ENCODE results near the gene GRWD1.

The GRWD1 gene

DNA sequence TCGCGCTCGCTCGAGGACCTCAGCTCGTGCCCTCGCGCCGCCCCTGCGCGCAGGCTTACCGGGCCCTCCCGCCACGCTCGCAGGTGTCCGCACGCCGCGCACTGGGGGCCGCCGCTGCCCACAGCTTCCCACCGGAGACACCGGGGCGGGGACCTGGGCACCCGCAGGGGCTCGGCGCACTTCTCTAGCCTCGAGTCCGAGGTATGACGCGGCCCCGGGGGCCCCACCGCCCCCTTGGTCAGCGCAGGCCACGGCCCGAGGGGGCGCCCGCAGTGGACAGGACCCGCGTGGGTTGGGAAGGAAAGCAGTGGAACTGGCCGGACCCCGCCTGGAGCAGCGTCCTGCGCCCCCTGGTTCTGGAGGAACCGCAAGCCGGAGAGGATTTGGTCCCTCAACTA, 2.1 kb upstream of the GRWD1 start:
- Mint-ChIP-seq H3K9me3 (no peaks in the 10 kb centered on the region), H3K36me3 (peaks cover 18% of the 10 kb centered on the region), H3K27ac (no peak overlapping the region), H3K4me3 (no peak overlapping the region), H3K27me3 (peaks cover 49% of the 10 kb centered on the region), H3K4me1 (peaks cover 39% of the 10 kb centered on the region)
- CTCF ChIA-PET = no interaction called here
- DNase-seq = no peak

DNA sequence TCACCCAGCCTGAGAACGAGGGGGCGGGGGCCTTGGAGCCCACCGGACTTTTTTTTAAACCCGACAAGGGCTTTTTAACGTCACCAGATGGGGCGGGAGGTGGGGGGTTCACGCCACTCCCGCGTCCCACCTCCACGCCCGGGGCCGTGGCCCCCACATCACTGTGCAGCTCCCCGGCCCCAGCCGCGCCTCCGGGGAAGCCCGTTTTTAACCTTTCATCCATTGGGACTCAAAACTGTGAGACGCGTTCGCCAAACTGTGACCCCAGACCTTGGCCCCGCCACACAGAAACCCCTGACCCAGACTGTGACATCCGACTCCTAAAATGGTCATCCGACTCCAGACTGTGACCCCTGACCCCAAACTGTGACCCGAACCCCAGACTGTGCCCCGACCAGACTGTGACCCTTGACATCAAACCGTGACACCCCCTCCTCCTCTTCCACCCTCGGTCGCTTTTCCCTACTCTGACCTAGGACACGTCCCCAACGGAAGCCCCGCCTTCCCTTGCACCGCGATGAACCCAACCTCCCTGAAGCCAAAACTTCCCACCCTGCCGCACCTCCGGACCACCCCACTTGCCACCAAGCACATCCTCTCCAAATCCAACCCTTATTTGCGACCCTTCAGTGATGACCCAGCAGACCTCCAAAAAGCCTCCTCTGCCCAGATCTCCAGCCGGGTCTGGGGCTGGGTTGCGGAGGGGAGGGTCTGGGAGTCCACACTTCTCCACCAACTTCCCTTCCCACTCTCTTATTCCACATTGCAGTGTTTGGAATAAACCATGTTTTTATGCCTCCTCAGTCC, 1.5 kb upstream of the GRWD1 start:
- Mint-ChIP-seq H3K27ac (peak overlapping the region; percentile 55), H3K4me1 (peaks cover 39% of the 10 kb centered on the region), H3K36me3 (peaks cover 23% of the 10 kb centered on the region), H3K4me3 (peak overlapping the region; percentile 77), H3K9me3 (no peaks in the 10 kb centered on the region), H3K27me3 (peaks cover 49% of the 10 kb centered on the region)
- DNase-seq = peak; percentile 33
- CTCF ChIA-PET = no interaction called here

DNA sequence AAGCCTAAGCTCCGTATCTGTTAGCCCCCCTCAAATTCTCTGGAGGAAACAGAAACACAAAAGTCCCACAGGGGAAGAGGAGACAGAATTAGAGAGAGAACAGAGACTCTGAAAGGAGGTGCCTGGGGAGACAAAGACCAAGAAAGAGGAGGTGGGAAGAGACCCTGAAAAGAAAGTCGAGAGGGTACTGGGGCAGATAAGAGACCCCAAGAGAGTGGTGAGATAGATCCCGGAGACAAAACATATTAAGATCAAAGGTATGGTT, 915 bp upstream of the GRWD1 start:
- CTCF ChIA-PET = no interaction called here
- peak overlapping the region; percentile 55 for H3K27ac Mint-ChIP-seq
- no peak for DNase-seq
- H3K4me1 Mint-ChIP-seq = peaks cover 39% of the 10 kb centered on the region
- no peaks in the 10 kb centered on the region for H3K9me3 Mint-ChIP-seq
- H3K36me3 Mint-ChIP-seq = peaks cover 24% of the 10 kb centered on the region
- H3K27me3 Mint-ChIP-seq = peaks cover 45% of the 10 kb centered on the region
- H3K4me3 Mint-ChIP-seq = peak overlapping the region; percentile 77

DNA sequence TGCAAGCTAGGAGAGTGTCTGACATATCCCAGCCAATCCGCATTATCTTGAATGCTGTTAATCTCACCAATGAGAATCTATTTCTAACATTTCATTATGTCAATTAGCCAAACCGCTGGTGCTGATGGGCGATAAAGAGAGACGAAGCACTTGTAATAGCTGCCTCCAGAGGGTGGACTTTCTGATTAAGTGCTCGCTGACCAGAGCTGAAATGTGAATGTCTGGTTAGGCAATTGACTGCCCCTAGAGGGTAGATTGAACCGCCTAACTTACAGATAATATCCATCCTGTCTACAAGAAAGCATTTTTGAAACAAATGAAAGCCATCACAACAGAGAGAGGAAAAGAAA, 552 bp upstream of the GRWD1 start:
- peaks cover 24% of the 10 kb centered on the region for H3K36me3 Mint-ChIP-seq
- H3K4me1 Mint-ChIP-seq = peaks cover 39% of the 10 kb centered on the region
- peaks cover 44% of the 10 kb centered on the region for H3K27me3 Mint-ChIP-seq
- no peak for DNase-seq
- H3K4me3 Mint-ChIP-seq = peak overlapping the region; percentile 77
- H3K9me3 Mint-ChIP-seq = no peaks in the 10 kb centered on the region
- CTCF ChIA-PET = no interaction called here
- H3K27ac Mint-ChIP-seq = peak overlapping the region; percentile 92

DNA sequence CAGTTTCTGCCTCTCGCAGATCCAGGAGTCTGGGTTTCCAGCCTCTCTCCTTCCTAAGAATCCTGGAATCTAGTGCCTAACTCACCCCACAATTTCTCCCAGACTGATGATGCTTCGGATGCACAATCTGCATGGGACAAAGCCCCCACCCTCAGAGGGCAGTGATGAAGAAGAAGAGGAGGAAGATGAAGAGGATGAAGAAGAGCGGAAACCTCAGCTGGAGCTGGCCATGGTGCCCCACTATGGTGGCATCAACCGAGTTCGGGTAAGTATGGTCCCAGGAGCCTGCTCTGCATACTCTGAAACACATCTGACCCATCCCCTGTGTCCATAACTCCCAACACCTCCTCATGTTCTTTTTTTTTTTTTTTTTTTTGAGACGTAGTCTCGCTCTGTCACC, 796 bp downstream of the GRWD1 start:
- H3K4me3 Mint-ChIP-seq = peak overlapping the region; percentile 77
- peaks cover 30% of the 10 kb centered on the region for H3K27me3 Mint-ChIP-seq
- no peak for DNase-seq
- H3K27ac Mint-ChIP-seq = peak overlapping the region; percentile 92
- CTCF ChIA-PET = interaction anchor here (0.9 kb wide), 1 partner anchor 10 kb away, joined by 4 read pairs; no protein-coding TSS in a partner anchor
- no peaks in the 10 kb centered on the region for H3K9me3 Mint-ChIP-seq
- H3K4me1 Mint-ChIP-seq = peaks cover 35% of the 10 kb centered on the region
- peaks cover 28% of the 10 kb centered on the region for H3K36me3 Mint-ChIP-seq

DNA sequence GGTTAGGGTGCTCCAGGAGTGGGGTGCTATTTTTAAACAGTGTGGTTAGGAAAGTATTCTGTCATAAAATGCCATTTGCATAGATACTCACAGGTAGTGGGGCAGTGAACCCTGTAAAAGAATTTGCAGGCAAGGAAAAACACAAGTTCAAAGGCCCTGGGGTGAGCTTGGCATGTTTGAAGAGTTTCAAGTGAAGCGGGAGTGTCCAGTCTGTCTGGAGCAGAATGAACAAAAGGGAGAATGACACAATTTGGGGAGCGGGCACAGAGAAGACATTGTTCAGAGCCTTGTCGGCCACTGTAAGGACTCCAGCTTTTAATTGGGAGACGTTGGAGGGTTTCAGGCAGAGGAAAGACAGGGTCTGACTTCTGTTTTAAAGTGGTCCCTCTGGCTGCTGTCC, 2.8 kb downstream of the GRWD1 start:
- Mint-ChIP-seq H3K4me3 (no peak overlapping the region), H3K36me3 (peaks cover 30% of the 10 kb centered on the region), H3K27me3 (peaks cover 21% of the 10 kb centered on the region), H3K9me3 (no peaks in the 10 kb centered on the region), H3K27ac (no peak overlapping the region), H3K4me1 (peaks cover 33% of the 10 kb centered on the region)
- CTCF ChIA-PET = no interaction called here
- no peak for DNase-seq

DNA sequence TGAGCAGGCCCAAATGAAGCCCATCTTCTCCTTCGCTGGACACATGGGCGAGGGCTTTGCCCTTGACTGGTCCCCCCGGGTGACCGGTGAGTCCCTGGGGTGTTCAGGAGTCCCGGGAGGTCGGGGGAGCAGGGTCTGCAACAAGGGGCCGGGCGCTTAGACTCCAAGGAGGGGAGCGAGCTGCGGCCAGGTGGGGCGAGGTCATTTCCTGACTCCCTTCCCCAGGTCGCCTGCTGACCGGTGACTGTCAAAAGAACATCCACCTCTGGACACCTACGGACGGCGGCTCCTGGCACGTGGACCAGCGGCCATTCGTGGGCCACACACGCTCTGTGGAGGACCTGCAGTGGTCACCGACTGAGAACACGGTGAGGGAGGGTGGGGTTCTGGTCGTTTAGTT, 4.7 kb downstream of the GRWD1 start:
- no peaks in the 10 kb centered on the region for H3K9me3 Mint-ChIP-seq
- DNase-seq = no peak
- H3K4me1 Mint-ChIP-seq = peaks cover 23% of the 10 kb centered on the region
- CTCF ChIA-PET = no interaction called here
- H3K27me3 Mint-ChIP-seq = peaks cover 4% of the 10 kb centered on the region
- H3K36me3 Mint-ChIP-seq = peaks cover 36% of the 10 kb centered on the region
- H3K27ac Mint-ChIP-seq = no peak overlapping the region
- no peak overlapping the region for H3K4me3 Mint-ChIP-seq

DNA sequence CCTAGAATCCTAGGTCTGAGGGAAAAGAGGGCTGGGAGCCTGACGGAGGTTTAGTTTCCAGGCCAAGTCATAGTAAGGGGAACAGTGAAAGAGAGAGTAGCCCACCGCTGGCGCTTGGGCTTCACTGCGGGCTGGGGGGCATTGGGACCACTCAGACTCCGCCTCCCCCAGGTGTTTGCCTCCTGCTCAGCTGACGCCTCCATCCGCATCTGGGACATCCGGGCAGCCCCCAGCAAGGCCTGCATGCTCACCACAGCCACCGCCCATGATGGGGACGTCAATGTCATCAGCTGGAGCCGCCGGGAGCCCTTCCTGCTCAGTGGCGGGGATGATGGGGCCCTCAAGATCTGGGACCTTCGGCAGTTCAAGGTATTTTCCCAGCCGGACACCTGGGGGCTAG, 5.1 kb downstream of the GRWD1 start:
- H3K27me3 Mint-ChIP-seq = peaks cover under 1% of the 10 kb centered on the region
- H3K9me3 Mint-ChIP-seq = no peaks in the 10 kb centered on the region
- H3K4me3 Mint-ChIP-seq = no peak overlapping the region
- H3K27ac Mint-ChIP-seq = no peak overlapping the region
- no peak for DNase-seq
- CTCF ChIA-PET = no interaction called here
- H3K4me1 Mint-ChIP-seq = peaks cover 19% of the 10 kb centered on the region
- peaks cover 34% of the 10 kb centered on the region for H3K36me3 Mint-ChIP-seq

DNA sequence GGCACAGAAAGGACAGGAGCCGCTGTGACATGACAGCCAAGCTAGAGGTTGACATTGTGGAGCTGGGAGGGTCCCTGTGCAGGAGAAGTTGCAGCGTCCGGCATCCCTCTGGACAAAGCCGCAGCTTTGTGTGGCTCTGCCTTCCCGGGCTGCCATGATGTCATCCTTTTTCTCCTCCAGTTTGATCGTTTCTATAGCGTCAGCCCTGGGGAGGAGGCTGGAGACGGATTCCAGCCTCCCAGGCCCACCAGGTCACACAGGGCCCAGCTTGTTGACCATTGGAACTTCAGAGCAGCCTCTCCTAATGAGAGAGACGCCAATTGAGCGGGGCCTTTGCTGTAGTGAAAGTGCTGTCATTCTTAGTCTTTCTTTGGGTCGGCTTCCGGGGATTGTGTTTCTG, 5.8 kb downstream of the GRWD1 start:
- H3K27ac Mint-ChIP-seq = no peak overlapping the region

DNA sequence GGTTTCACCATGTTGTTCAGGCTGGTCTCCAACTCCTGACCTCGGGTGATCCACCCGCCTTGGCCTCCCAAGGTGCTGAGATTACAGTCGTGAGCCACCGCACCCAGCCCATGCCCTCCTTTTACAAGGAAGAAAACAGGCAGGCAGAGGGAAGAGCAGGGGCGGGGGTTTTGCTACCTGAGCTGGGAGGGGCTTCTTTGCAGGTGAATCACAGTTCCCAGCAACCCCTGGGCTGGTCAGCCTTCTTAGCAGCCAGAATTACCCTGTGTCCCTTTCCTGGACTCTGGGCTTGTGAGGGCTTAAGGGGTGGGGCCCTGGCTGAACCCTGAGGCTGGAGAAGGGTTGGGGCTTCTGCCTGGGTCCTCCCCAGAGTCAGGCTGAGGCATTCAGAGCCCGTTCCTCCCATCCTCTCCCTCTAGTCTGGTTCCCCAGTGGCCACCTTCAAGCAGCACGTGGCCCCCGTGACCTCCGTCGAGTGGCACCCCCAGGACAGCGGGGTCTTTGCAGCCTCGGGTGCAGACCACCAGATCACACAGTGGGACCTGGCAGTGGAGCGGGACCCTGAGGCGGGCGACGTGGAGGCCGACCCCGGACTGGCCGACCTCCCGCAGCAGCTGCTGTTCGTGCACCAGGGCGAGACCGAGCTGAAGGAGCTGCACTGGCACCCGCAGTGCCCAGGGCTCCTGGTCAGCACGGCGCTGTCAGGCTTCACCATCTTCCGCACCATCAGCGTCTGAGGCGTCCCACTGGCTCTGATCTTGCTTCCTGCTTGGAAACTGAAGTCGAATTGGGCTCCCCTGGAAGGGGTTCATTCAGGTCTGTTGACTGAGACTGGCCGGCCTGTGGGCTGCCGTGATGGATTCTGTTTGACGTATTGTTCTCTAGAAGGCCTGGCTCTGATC, 6.8 kb downstream of the GRWD1 start:
- H3K27ac Mint-ChIP-seq = no peak overlapping the region
- CTCF ChIA-PET = no interaction called here

More for the DNA sequence above, 5.8 kb downstream of the GRWD1 start:
- H3K4me1 Mint-ChIP-seq = peaks cover 13% of the 10 kb centered on the region
- peaks cover 33% of the 10 kb centered on the region for H3K36me3 Mint-ChIP-seq
- DNase-seq = no peak
- H3K4me3 Mint-ChIP-seq = no peak overlapping the region
- no peaks in the 10 kb centered on the region for H3K9me3 Mint-ChIP-seq
- H3K27me3 Mint-ChIP-seq = no peaks in the 10 kb centered on the region
- CTCF ChIA-PET = no interaction called here

DNA sequence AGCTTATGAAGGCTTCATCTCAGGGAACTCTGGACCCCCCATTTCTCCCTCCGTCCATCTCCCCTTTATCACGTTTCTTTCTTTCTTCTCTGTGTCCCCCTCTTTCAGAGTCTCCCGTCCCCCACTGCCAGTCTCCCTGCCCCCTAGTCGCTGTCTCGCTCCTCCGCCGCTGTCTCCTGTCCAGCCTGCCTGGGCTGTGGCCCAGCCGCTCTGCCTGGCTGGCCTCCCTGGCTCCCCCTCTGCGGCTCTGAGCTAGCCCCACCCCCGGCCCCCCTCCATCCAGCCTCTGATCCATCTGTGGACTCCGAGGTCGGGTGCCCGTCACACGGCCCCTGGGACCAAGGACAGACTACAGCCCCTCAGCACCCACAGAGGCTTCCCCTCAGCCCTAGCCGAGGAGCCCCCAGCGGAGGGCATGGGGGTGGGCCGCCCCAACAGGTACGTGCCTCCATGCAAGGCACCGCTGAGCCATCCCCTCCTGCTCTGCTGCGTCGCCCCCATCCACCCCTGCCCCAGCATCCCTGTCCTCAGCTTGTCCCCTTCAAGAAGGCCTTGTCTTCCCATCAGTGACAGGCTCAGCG, 8.5 kb downstream of the GRWD1 start:
- DNase-seq = no peak
- Mint-ChIP-seq H3K9me3 (no peaks in the 10 kb centered on the region), H3K4me1 (peaks cover 3% of the 10 kb centered on the region), H3K36me3 (peaks cover 23% of the 10 kb centered on the region), H3K4me3 (no peak overlapping the region), H3K27me3 (no peaks in the 10 kb centered on the region), H3K27ac (no peak overlapping the region)
- CTCF ChIA-PET = no interaction called here

More for the DNA sequence above, 6.8 kb downstream of the GRWD1 start:
- H3K27me3 Mint-ChIP-seq = no peaks in the 10 kb centered on the region
- H3K36me3 Mint-ChIP-seq = peaks cover 33% of the 10 kb centered on the region
- DNase-seq = no peak
- peaks cover 8% of the 10 kb centered on the region for H3K4me1 Mint-ChIP-seq
- no peaks in the 10 kb centered on the region for H3K9me3 Mint-ChIP-seq
- H3K4me3 Mint-ChIP-seq = no peak overlapping the region

DNA sequence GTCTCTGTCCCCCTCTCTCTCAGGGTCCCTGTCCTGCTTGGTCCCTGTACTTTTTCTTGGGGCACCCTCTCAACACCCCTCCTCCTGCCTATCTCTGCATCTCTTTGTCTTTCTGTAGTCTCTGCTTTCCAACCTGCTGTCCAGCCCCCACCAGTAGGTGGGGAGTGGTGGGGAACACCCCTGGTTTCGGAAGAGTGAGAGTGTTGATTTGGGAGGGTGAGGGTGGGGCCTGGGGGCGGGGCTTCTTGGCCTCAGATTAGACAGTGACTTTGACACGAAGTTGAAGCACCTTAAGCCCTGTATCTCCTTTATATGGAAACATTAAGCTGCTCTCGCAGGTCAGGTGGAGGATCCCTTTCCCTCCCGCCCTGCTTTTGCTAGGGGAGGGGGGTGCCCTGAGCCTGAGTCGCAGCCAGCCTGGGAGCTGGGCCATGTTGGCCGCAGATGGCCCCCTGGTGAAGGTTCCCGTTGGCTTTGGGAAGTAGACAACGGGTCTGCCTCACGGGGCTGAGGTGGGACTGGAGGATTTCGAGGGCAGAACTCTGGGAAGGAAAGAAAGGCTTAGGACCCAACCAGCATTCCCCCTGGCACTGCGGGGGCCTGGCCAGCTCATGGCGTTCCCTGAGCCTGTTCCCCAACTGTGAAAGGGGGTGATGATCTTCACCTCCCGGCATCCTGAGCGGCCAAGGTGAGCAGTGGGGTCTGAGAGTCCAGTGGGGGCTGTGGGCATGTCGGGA, 9.6 kb downstream of the GRWD1 start, which contains the start of gene KCNJ14:
TSS of gene KCNJ14 (plus strand) at position 404 of the 737 bp plus-strand sequence. CDS start 6,151 bp downstream, outside the sequence.
- Mint-ChIP-seq H3K36me3 (peaks cover 21% of the 10 kb centered on the region), H3K27me3 (no peaks in the 10 kb centered on the region), H3K4me3 (no peak within 1 kb of the TSS), H3K4me1 (peaks cover 3% of the 10 kb centered on the region), H3K9me3 (no peaks in the 10 kb centered on the region), H3K27ac (no peak within 1 kb of the TSS)
- DNase-seq = no peak
- CTCF ChIA-PET = no interaction called here

DNA sequence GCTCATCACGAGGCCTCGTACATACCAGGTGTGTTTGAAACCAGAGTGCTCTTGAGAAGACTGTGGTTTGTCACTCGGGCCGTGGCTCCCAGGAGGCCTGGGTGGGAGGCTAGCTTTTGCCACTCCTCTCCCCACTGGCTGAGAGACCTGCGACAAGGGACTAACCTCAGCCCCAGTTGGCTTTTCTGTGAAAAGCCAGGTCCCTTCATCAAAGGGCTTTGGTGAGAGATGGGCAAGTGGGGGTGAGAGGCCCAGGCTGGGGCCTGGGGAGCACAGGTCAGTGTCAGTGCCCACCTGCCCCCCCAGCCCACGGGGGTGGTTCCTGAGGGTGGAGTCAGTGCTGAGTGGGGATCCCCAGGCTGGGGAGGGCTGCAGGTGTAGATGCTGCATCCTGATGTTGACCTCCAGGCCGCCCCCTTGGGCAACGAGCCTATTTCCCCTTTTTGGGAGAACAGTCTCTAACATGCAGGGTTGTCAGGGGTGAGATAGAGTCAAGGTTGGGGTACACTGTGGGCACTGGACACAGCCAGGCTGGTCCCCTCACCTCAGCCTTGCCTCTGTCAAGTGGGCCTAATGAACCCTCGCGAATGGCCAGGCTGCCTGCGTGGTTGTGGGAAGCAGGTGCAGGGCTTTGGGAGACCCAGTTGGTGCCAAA, 10.3 kb downstream of the GRWD1 start:
- CTCF ChIA-PET = no interaction called here
- Mint-ChIP-seq H3K27me3 (no peaks in the 10 kb centered on the region), H3K4me1 (peaks cover 3% of the 10 kb centered on the region), H3K27ac (no peak overlapping the region), H3K9me3 (no peaks in the 10 kb centered on the region), H3K4me3 (no peak overlapping the region), H3K36me3 (peaks cover 21% of the 10 kb centered on the region)
- no peak for DNase-seq

DNA sequence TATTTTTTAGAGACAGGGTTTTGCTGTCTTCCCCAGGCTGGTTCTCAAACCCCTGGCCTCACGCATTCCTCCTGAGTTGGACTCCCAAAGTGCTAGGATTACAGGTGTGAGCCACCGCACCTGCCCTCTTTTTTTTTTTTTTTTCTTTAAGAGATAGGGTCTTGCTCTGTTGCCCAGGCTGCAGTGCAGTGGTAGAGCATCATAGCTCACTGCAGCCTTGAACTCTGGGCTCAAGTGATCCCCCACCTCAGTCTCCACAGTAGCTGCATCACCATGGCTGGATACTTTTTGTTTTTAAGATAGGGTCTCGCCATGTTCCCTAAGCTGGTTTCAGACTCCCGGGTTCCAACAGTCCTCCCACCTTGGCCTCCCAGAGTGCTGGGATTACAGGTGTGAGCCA, 11.1 kb downstream of the GRWD1 start:
- H3K4me1 Mint-ChIP-seq = peaks cover 3% of the 10 kb centered on the region
- no peak overlapping the region for H3K4me3 Mint-ChIP-seq
- CTCF ChIA-PET = interaction anchor here (0.9 kb wide), 1 partner anchor 10 kb away, joined by 4 read pairs; no protein-coding TSS in a partner anchor
- H3K9me3 Mint-ChIP-seq = no peaks in the 10 kb centered on the region
- no peaks in the 10 kb centered on the region for H3K27me3 Mint-ChIP-seq
- DNase-seq = no peak
- H3K36me3 Mint-ChIP-seq = peaks cover 18% of the 10 kb centered on the region
- H3K27ac Mint-ChIP-seq = no peak overlapping the region

Measured in activated naive CD4-positive, alpha-beta T cell treated with anti-CD3 and anti-CD28 coated beads, Interleukin-2, amount 10 ng/mL, durations not matched to agents 7 days and 5 days (primary cell).